ENCODE measurements around the gene RASGEF1B.
"Not testable (repeated sequence)": the region's sequence is repeated elsewhere in the genome, so short reads cannot be mapped to it uniquely, and the experiment has no call there.

The RASGEF1B gene

GRCh38 chr4:81426770-81427289 lies 44.9 kb downstream of the RASGEF1B start:
- DNase-seq: no peak

GRCh38 chr4:81424816-81425755 lies 46.6 kb downstream of the RASGEF1B start:
- DNase-seq: no peak

- DNase-seq: no peak
These were observed 47.4 kb downstream of the RASGEF1B start for GRCh38 chr4:81424336-81424735.

- DNase-seq: no peak
These were observed 49.1 kb downstream of the RASGEF1B start for GRCh38 chr4:81422595-81422994.

- DNase-seq: no peak
These were observed 50.1 kb downstream of the RASGEF1B start for GRCh38 chr4:81421346-81422218.

- DNase-seq: no peak
These were observed 53.1 kb downstream of the RASGEF1B start for GRCh38 chr4:81418572-81418971.

- DNase-seq: no peak
These were observed 58.7 kb downstream of the RASGEF1B start for GRCh38 chr4:81412946-81413495.

- no peak for DNase-seq
These were observed 61.0 kb downstream of the RASGEF1B start for GRCh38 chr4:81410680-81411079.

GRCh38 chr4:81409836-81410235 lies 61.9 kb downstream of the RASGEF1B start:
- no peak for DNase-seq

GRCh38 chr4:81408341-81408740 lies 63.4 kb downstream of the RASGEF1B start:
- DNase-seq: no peak

- DNase-seq: no peak
These were observed 64.0 kb downstream of the RASGEF1B start for GRCh38 chr4:81407726-81408125.

GRCh38 chr4:81406481-81406880 lies 65.2 kb downstream of the RASGEF1B start:
- DNase-seq: not testable (repeated sequence)

GRCh38 chr4:81405900-81406401 lies 65.8 kb downstream of the RASGEF1B start:
- DNase-seq: no peak

GRCh38 chr4:81404741-81405140 lies 67.0 kb downstream of the RASGEF1B start:
- no peak for DNase-seq

- DNase-seq: no peak
These were observed 67.4 kb downstream of the RASGEF1B start for GRCh38 chr4:81404294-81404693.

- no peak for DNase-seq
These were observed 72.2 kb downstream of the RASGEF1B start for GRCh38 chr4:81399306-81400086.

- no peak for DNase-seq
These were observed 73.3 kb downstream of the RASGEF1B start for GRCh38 chr4:81398379-81398778.

GRCh38 chr4:81397635-81398034 lies 74.1 kb downstream of the RASGEF1B start:
- DNase-seq: no peak

- DNase-seq: no peak
These were observed 76.5 kb downstream of the RASGEF1B start for GRCh38 chr4:81395239-81395638.

GRCh38 chr4:81392164-81392563 lies 79.5 kb downstream of the RASGEF1B start:
- no peak for DNase-seq

GRCh38 chr4:81389720-81390119 lies 82.0 kb downstream of the RASGEF1B start:
- DNase-seq: no peak

- no peak for DNase-seq
These were observed 91.3 kb downstream of the RASGEF1B start for GRCh38 chr4:81380437-81380836.

Data from NK-92 treated with Interleukin-12 subunit alpha and Interleukin-12 subunit beta, amount 100 ng/mL, for 24 hours (cell line).